Panc1 (cell line): Measurements from ENCODE around the gene FBXO7.

Experiments
- REST ChIP-seq, 2 experiments: IDR thresholded peaks; 2 replicates each; pipeline ENCODE4 v1.6.1; 2011 to 2012; ENCODE audit warnings: low read depth in 2 of 2, control low read depth in 1 of 2, low read length in 1 of 2, mild to moderate bottlenecking in 1 of 2, moderate library complexity in 1 of 2; ENCODE audit not compliant: insufficient read depth in 1 of 2
- TCF7L2 ChIP-seq: IDR thresholded peaks from 2 replicates; pipeline ENCODE4 v1.6.1; 2011; ENCODE audit warnings: mild to moderate bottlenecking, low read depth, low read length, inconsistent platforms
- TF ChIP-seq, protein P1 (sequence below): fragments of 450-650 bp; IDR thresholded peaks from 2 replicates; pipeline ENCODE4 v1.5.1; 2017; ENCODE audit warnings: mild to moderate bottlenecking

DNA sequence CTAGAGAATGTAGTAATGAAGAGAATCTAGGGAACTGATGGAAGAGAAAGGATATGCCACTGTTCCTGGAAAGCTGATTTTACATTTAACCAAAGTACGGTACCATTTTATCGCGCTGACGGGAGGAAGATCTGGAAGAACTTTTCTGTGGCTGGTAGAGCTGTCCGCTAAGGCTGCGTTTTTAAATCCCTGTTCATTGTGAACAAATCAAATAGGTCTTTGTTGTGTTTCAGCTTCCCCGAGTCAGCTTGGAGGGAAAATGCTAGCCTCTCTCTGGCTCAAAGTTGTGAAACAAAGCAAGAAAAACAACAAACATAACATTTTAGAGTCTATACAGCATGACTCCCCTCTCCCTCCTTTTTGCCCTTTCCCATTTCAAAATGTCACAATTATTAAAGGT, 34.4 kb downstream of the FBXO7 start:
- TF ChIP-seq TCF7L2 (no peak), REST (IDR thresholded peaks at IDR 0.05; ENCODE audit: insufficient read depth in 1 of 2, low read depth in 2 of 2, low read length in 1 of 2) (no peak)
- TF ChIP-seq, protein P1, sequence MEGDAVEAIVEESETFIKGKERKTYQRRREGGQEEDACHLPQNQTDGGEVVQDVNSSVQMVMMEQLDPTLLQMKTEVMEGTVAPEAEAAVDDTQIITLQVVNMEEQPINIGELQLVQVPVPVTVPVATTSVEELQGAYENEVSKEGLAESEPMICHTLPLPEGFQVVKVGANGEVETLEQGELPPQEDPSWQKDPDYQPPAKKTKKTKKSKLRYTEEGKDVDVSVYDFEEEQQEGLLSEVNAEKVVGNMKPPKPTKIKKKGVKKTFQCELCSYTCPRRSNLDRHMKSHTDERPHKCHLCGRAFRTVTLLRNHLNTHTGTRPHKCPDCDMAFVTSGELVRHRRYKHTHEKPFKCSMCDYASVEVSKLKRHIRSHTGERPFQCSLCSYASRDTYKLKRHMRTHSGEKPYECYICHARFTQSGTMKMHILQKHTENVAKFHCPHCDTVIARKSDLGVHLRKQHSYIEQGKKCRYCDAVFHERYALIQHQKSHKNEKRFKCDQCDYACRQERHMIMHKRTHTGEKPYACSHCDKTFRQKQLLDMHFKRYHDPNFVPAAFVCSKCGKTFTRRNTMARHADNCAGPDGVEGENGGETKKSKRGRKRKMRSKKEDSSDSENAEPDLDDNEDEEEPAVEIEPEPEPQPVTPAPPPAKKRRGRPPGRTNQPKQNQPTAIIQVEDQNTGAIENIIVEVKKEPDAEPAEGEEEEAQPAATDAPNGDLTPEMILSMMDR: no peak
